Stimulated activated CD4-positive, alpha-beta T cell treated with anti-CD3 and anti-CD28 coated beads, Interleukin-1b, Interleukin-23, amount 100 ng/mL, for 4 hours (primary cell): ENCODE measurements around the gene KCTD5.
"Not testable (repeated sequence)": the region's sequence is repeated elsewhere in the genome, so short reads cannot be mapped to it uniquely, and the experiment has no call there.

Source experiments
- DNase-seq, 2 donors: peaks; one replicate each; pipeline ENCODE4 v3.0.0-alpha.2; 2020; ENCODE audit warnings: low read depth in 2 of 2

The KCTD5 gene

GRCh38 chr16:2682209-2683021, at the start of gene KCTD5:
Gene KCTD5 (plus strand): TSS chr16:2682523. CDS start chr16:2682549, 26 bp downstream.
- DNase-seq: peak; percentile 93 to 94

GRCh38 chr16:2639071-2639721, 43.1 kb upstream of the KCTD5 start:
- peak; percentile 32 to 47 for DNase-seq

GRCh38 chr16:2639722-2640072, 42.6 kb upstream of the KCTD5 start:
- not testable (repeated sequence) for DNase-seq

- DNase-seq: not testable (repeated sequence)
Measured at GRCh38 chr16:2642561-2642960, 39.8 kb upstream of the KCTD5 start.

- not testable (repeated sequence) for DNase-seq
Measured at GRCh38 chr16:2644754-2645453, 37.4 kb upstream of the KCTD5 start.

- DNase-seq: not testable (repeated sequence)
Measured at GRCh38 chr16:2651268-2651871, 31.0 kb upstream of the KCTD5 start.

- not testable (repeated sequence) for DNase-seq
Measured at GRCh38 chr16:2653915-2654314, 28.4 kb upstream of the KCTD5 start.

GRCh38 chr16:2654949-2655348, 27.4 kb upstream of the KCTD5 start:
- not testable (repeated sequence) for DNase-seq

- no peak for DNase-seq
Measured at GRCh38 chr16:2656985-2657384, 25.3 kb upstream of the KCTD5 start.

GRCh38 chr16:2657803-2658202, 24.5 kb upstream of the KCTD5 start:
- not testable (repeated sequence) for DNase-seq

GRCh38 chr16:2659560-2659959, 22.8 kb upstream of the KCTD5 start:
- DNase-seq: not testable (repeated sequence)

- DNase-seq: not testable (repeated sequence)
Measured at GRCh38 chr16:2660014-2660662, 22.2 kb upstream of the KCTD5 start.

GRCh38 chr16:2660755-2661373, 21.5 kb upstream of the KCTD5 start:
- not testable (repeated sequence) for DNase-seq

GRCh38 chr16:2663553-2664546, 18.5 kb upstream of the KCTD5 start:
- peak in 1 of 2 donors; percentile 43 for DNase-seq

- DNase-seq: no peak
Measured at GRCh38 chr16:2664574-2664982, 17.7 kb upstream of the KCTD5 start.

- not testable (repeated sequence) for DNase-seq
Measured at GRCh38 chr16:2666671-2667070, 15.7 kb upstream of the KCTD5 start.

GRCh38 chr16:2669587-2669986, 12.7 kb upstream of the KCTD5 start:
- DNase-seq: not testable (repeated sequence)

GRCh38 chr16:2670017-2670416, 12.3 kb upstream of the KCTD5 start:
- DNase-seq: peak; percentile 48 to 50

GRCh38 chr16:2671193-2671592, 11.1 kb upstream of the KCTD5 start:
- DNase-seq: not testable (repeated sequence)

- DNase-seq: no peak
Measured at GRCh38 chr16:2671741-2672140, 10.6 kb upstream of the KCTD5 start.
